ENCODE results near the gene TEX11.

The TEX11 gene

DNA sequence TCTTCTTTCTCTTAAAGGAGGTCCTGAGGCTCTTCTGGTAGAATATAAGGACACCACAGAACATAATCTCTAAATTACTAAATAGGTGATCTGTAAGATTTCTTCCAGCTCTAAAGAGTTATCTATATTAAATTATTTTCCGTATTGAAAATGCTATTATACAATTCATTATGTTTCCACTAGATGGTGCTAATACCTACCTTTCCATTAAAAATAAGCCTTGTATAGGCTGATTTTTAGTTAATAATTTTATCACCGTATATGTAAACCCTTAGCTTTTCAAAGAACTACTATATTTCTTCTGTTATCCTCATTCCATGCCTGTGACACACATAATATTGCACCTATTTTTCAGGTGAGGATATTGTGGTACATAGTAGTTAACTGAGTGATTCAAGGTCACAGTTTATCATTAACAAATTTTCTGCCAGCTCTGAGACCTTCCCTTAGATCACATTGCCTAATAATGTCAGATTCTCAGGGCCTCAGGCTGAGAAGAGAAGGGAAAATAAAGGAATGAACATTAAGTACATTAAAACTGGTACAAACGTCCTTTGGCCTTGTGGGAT, 138.8 kb downstream of the TEX11 start:
- H4K8ac ChIP-seq (ENCODE audit: low read length), result no peak overlapping the region
- no peak overlapping the region for H3K14ac ChIP-seq (ENCODE audit: low read length in 2 of 2)
- H2BK12ac ChIP-seq (ENCODE audit: low read length in 2 of 2), result no peak overlapping the region
- no peak overlapping the region for H4K91ac ChIP-seq (ENCODE audit: low read length)
- H3K18ac ChIP-seq (ENCODE audit: low read depth in 1 of 2, low read length in 2 of 2), result no peak overlapping the region
- no peaks in the 10 kb centered on the region for H3K4me1 ChIP-seq (ENCODE audit: control insufficient read depth, insufficient read depth, low read depth, low read length)
- H3K79me1 ChIP-seq (replicated peaks; ENCODE audit: low read length, poor library complexity, severe bottlenecking), result no peaks in the 10 kb centered on the region
- no peak overlapping the region for H2AFZ ChIP-seq (ENCODE audit: low read depth, low read length)
- no peak overlapping the region for H3K23ac ChIP-seq (ENCODE audit: low read length in 2 of 2)
- H3K36me3 ChIP-seq (ENCODE audit: control insufficient read depth in 1 of 2, insufficient read depth in 2 of 2, low read depth in 1 of 2, low read length in 2 of 2), result no peaks in the 10 kb centered on the region
- no peaks in the 10 kb centered on the region for H3K9me3 ChIP-seq (ENCODE audit: control insufficient read depth, low read length)
- H3K4me3 ChIP-seq (ENCODE audit: insufficient read depth in 1 of 2, low read depth in 1 of 2, low read length in 2 of 2), result no peak overlapping the region
- no peak overlapping the region for H2BK120ac ChIP-seq (ENCODE audit: low read depth, low read length)
- peaks cover 0 to 19% of the 10 kb centered on the region in 2 experiments for H3K27me3 ChIP-seq (ENCODE audit: control insufficient read depth in 1 of 2, insufficient read depth in 1 of 2, low read length in 2 of 2)
- no CpG with 5 or more reads among the region's 3 CpGs for WGBS
- no peak overlapping the region for H3K9ac ChIP-seq (ENCODE audit: low read length)
- no peak overlapping the region for H3K4ac ChIP-seq (ENCODE audit: low read depth in 1 of 2, low read length in 2 of 2)
- no peak overlapping the region for H3K27ac ChIP-seq (ENCODE audit: low read length, poor library complexity, severe bottlenecking)
- no peak overlapping the region for H2BK5ac ChIP-seq (ENCODE audit: low read depth, low read length, poor library complexity, severe bottlenecking)
- no peak overlapping the region for H2BK15ac ChIP-seq (ENCODE audit: low read depth, poor library complexity, severe bottlenecking)
- peak; percentile 10 for DNase-seq
- no peak overlapping the region for H3K4me2 ChIP-seq (ENCODE audit: low read length, poor library complexity, severe bottlenecking)
- no peak overlapping the region for H2AK5ac ChIP-seq (ENCODE audit: low read length, severe bottlenecking)

DNA sequence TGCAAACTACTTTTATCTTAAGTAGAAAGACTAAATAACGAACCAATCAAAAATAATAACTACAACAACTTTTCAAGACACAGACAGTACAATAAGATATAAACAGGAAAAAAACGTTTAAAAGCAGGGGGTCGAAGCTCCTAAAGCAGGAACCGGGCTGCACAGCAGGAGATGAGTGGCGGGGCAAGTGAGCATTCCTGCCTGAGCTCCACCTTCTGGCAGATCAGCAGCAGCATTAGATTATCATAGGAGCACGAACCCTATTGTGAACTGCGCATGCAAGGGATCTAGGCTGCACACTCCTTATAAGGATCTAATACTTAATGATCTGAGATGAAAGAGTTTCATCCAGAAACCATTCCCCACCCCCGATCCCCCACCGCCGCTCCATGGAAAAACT, 146.2 kb downstream of the TEX11 start:
- no peak overlapping the region for H2BK120ac ChIP-seq (ENCODE audit: low read depth, low read length)
- H2BK15ac ChIP-seq (ENCODE audit: low read depth, poor library complexity, severe bottlenecking), result no peak overlapping the region
- no peak overlapping the region for H3K23ac ChIP-seq (ENCODE audit: low read length in 2 of 2)
- H3K27ac ChIP-seq (ENCODE audit: low read length, poor library complexity, severe bottlenecking), result no peak overlapping the region
- no peak overlapping the region for H2AK5ac ChIP-seq (ENCODE audit: low read length, severe bottlenecking)
- no peak overlapping the region for H2BK12ac ChIP-seq (ENCODE audit: low read length in 2 of 2)
- H3K27me3 ChIP-seq (ENCODE audit: control insufficient read depth in 1 of 2, insufficient read depth in 1 of 2, low read length in 2 of 2), result peaks cover 0 to 5% of the 10 kb centered on the region in 2 experiments
- H3K9ac ChIP-seq (ENCODE audit: low read length), result no peak overlapping the region
- H2AFZ ChIP-seq (ENCODE audit: low read depth, low read length), result no peak overlapping the region
- no peak overlapping the region for H3K4me2 ChIP-seq (ENCODE audit: low read length, poor library complexity, severe bottlenecking)
- H2BK5ac ChIP-seq (ENCODE audit: low read depth, low read length, poor library complexity, severe bottlenecking), result no peak overlapping the region
- H3K4me1 ChIP-seq (ENCODE audit: control insufficient read depth, insufficient read depth, low read depth, low read length), result no peaks in the 10 kb centered on the region
- no peak overlapping the region for H3K14ac ChIP-seq (ENCODE audit: low read length in 2 of 2)
- H3K4ac ChIP-seq (ENCODE audit: low read depth in 1 of 2, low read length in 2 of 2), result no peak overlapping the region
- H3K9me3 ChIP-seq (ENCODE audit: control insufficient read depth, low read length), result no peaks in the 10 kb centered on the region
- H4K91ac ChIP-seq (ENCODE audit: low read length), result no peak overlapping the region
- H4K8ac ChIP-seq (ENCODE audit: low read length), result no peak overlapping the region
- WGBS, result 10% methylated on average over 4 of the region's 10 CpGs
- no peak overlapping the region for H3K4me3 ChIP-seq (ENCODE audit: insufficient read depth in 1 of 2, low read depth in 1 of 2, low read length in 2 of 2)
- no peaks in the 10 kb centered on the region for H3K36me3 ChIP-seq (ENCODE audit: control insufficient read depth in 1 of 2, insufficient read depth in 2 of 2, low read depth in 1 of 2, low read length in 2 of 2)
- H3K79me1 ChIP-seq (replicated peaks; ENCODE audit: low read length, poor library complexity, severe bottlenecking), result no peaks in the 10 kb centered on the region
- DNase-seq, result no peak
- no peak overlapping the region for H3K18ac ChIP-seq (ENCODE audit: low read depth in 1 of 2, low read length in 2 of 2)

DNA sequence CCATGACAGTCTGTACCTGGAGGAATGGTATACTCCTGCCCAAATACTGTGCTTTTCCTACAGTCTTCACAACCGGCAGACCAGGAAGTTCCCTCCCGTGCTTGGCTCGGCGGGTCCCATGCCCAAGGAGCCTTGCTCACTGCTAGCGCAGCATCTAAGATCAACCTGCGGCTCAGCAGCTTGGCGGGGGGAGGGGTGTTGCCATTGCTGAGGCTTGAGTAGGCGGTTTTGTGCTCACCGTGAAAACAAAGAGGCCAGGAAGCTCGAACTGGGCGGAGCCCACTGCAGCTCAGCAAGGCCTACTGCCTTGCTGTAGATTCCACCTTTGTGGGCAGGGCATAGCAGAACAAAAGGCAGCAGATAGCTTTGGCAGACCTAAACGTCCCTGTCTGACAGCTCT, 152.7 kb downstream of the TEX11 start:
- H2AFZ ChIP-seq (ENCODE audit: low read depth, low read length), result no peak overlapping the region
- DNase-seq, result no peak
- H3K14ac ChIP-seq (ENCODE audit: low read length in 2 of 2), result no peak overlapping the region
- H2BK15ac ChIP-seq (ENCODE audit: low read depth, poor library complexity, severe bottlenecking), result no peak overlapping the region
- H3K9ac ChIP-seq (ENCODE audit: low read length), result no peak overlapping the region
- H3K27ac ChIP-seq (ENCODE audit: low read length, poor library complexity, severe bottlenecking), result no peak overlapping the region
- H2BK12ac ChIP-seq (ENCODE audit: low read length in 2 of 2), result no peak overlapping the region
- no peak overlapping the region for H3K4me3 ChIP-seq (ENCODE audit: insufficient read depth in 1 of 2, low read depth in 1 of 2, low read length in 2 of 2)
- no peaks in the 10 kb centered on the region for H3K4me1 ChIP-seq (ENCODE audit: control insufficient read depth, insufficient read depth, low read depth, low read length)
- H2BK5ac ChIP-seq (ENCODE audit: low read depth, low read length, poor library complexity, severe bottlenecking), result no peak overlapping the region
- H3K23ac ChIP-seq (ENCODE audit: low read length in 2 of 2), result no peak overlapping the region
- no peak overlapping the region for H3K18ac ChIP-seq (ENCODE audit: low read depth in 1 of 2, low read length in 2 of 2)
- H3K4ac ChIP-seq (ENCODE audit: low read depth in 1 of 2, low read length in 2 of 2), result no peak overlapping the region
- no peaks in the 10 kb centered on the region for H3K9me3 ChIP-seq (ENCODE audit: control insufficient read depth, low read length)
- H3K36me3 ChIP-seq (ENCODE audit: control insufficient read depth in 1 of 2, insufficient read depth in 2 of 2, low read depth in 1 of 2, low read length in 2 of 2), result no peaks in the 10 kb centered on the region
- H2BK120ac ChIP-seq (ENCODE audit: low read depth, low read length), result no peak overlapping the region
- H4K91ac ChIP-seq (ENCODE audit: low read length), result no peak overlapping the region
- H3K79me1 ChIP-seq (replicated peaks; ENCODE audit: low read length, poor library complexity, severe bottlenecking), result no peaks in the 10 kb centered on the region
- no peak overlapping the region for H4K8ac ChIP-seq (ENCODE audit: low read length)
- H2AK5ac ChIP-seq (ENCODE audit: low read length, severe bottlenecking), result no peak overlapping the region
- peaks cover 0 to 23% of the 10 kb centered on the region in 2 experiments for H3K27me3 ChIP-seq (ENCODE audit: control insufficient read depth in 1 of 2, insufficient read depth in 1 of 2, low read length in 2 of 2)
- H3K4me2 ChIP-seq (ENCODE audit: low read length, poor library complexity, severe bottlenecking), result no peak overlapping the region
- 88% methylated on average over 12 of the region's 12 CpGs for WGBS

DNA sequence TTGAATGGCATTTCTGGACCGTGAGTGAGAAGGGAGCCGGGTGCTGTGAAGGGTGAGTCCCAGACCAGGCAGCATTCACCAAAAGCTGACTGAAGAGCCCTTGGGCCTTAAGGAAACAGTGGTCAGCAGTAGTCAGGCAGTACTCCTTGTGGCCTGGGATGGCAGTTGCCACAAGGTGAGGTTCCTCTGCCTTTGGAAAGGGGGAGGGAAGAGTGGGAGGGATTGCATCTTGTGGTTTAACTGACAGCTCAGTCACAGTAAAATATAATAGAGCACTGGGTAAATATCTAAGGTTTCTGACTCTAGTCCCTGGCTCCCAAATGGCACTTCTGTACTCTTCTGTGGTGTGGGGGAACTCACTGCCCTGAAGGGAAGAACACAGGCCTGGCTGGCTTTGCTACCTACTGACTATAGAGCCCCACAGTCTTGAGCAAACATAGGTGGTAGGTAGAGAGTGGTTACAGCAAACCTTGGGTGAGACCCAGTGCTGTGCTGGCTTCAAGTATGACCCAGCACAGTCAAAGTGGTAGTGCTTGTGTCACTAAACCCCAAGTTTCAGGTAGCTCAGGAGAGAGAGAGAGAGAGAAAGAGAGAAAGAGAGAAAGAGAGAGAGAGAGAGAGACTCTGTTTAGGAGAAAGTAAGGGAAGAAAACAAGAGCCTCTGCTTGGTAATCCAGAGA, 154.2 kb downstream of the TEX11 start:
- Histone ChIP-seq H2BK15ac (ENCODE audit: low read depth, poor library complexity, severe bottlenecking) (no peak overlapping the region), H3K4me2 (ENCODE audit: low read length, poor library complexity, severe bottlenecking) (no peak overlapping the region), H3K9ac (ENCODE audit: low read length) (no peak overlapping the region), H3K4ac (ENCODE audit: low read depth in 1 of 2, low read length in 2 of 2) (no peak overlapping the region), H2AK5ac (ENCODE audit: low read length, severe bottlenecking) (no peak overlapping the region), H4K91ac (ENCODE audit: low read length) (no peak overlapping the region), H3K27me3 (ENCODE audit: control insufficient read depth in 1 of 2, insufficient read depth in 1 of 2, low read length in 2 of 2) (peaks cover 0 to 23% of the 10 kb centered on the region in 2 experiments), H3K79me1 (replicated peaks; ENCODE audit: low read length, poor library complexity, severe bottlenecking) (no peaks in the 10 kb centered on the region), H3K27ac (ENCODE audit: low read length, poor library complexity, severe bottlenecking) (no peak overlapping the region), H4K8ac (ENCODE audit: low read length) (no peak overlapping the region), H3K4me1 (ENCODE audit: control insufficient read depth, insufficient read depth, low read depth, low read length) (no peaks in the 10 kb centered on the region), H3K4me3 (ENCODE audit: insufficient read depth in 1 of 2, low read depth in 1 of 2, low read length in 2 of 2) (no peak overlapping the region), H3K9me3 (ENCODE audit: control insufficient read depth, low read length) (no peaks in the 10 kb centered on the region), H2AFZ (ENCODE audit: low read depth, low read length) (no peak overlapping the region), H2BK5ac (ENCODE audit: low read depth, low read length, poor library complexity, severe bottlenecking) (no peak overlapping the region), H3K14ac (ENCODE audit: low read length in 2 of 2) (no peak overlapping the region), H2BK12ac (ENCODE audit: low read length in 2 of 2) (no peak overlapping the region), H3K36me3 (ENCODE audit: control insufficient read depth in 1 of 2, insufficient read depth in 2 of 2, low read depth in 1 of 2, low read length in 2 of 2) (no peaks in the 10 kb centered on the region), H3K18ac (ENCODE audit: low read depth in 1 of 2, low read length in 2 of 2) (no peak overlapping the region), H2BK120ac (ENCODE audit: low read depth, low read length) (no peak overlapping the region), H3K23ac (ENCODE audit: low read length in 2 of 2) (no peak overlapping the region)
- WGBS, result 92% methylated on average over 2 of the region's 2 CpGs
- no peak for DNase-seq

Data from mesenchymal stem cell (in vitro differentiated cells and primary cell).